CD14-positive monocyte (primary cell): ENCODE results near the gene DIDO1. TPM values are rescaled to one million over a fixed set of nuclear protein-coding genes. Genes with fewer than 3 reads are reported as not detected.

Experiments
- DNase-seq, 3 donors: peaks; one replicate each; pipeline ENCODE4 v3.0.0-alpha.2; 2011 to 2022
- H2AFZ ChIP-seq: 2 replicates; pipeline ENCODE4 v1.6.0; 2012; ENCODE audit warnings: mild to moderate bottlenecking, low read depth, low read length, inconsistent platforms; ENCODE audit not compliant: insufficient read depth, poor library complexity, severe bottlenecking
- H3K27ac ChIP-seq, 2 donors: 1 replicate in 1 of 2; 2 replicates in 1 of 2; pipeline ENCODE4 v1.5.1; 2012 to 2013; ENCODE audit warnings: low read length in 2 of 2, control low read depth in 1 of 2, inconsistent platforms in 1 of 2, low read depth in 1 of 2, mild to moderate bottlenecking in 1 of 2
- H3K27me3 ChIP-seq, 2 donors: one replicate each; pipeline versions ENCODE4 v1.6.0 to v1.6.1; 2011 to 2013; ENCODE audit warnings: low read length in 2 of 2; ENCODE audit not compliant: control insufficient read depth in 2 of 2, insufficient read depth in 2 of 2
- H3K36me3 ChIP-seq, 2 donors: replicated peaks in 1 of 2; 1 replicate in 1 of 2; 2 replicates in 1 of 2; pipeline versions ENCODE4 v1.5.1 to v1.6.1; 2012 to 2013; ENCODE audit warnings: low read length in 2 of 2, control low read depth in 1 of 2, inconsistent platforms in 1 of 2, mild to moderate bottlenecking in 1 of 2; ENCODE audit not compliant: insufficient read depth in 2 of 2, control insufficient read depth in 1 of 2
- H3K4me1 ChIP-seq, 2 donors: 1 replicate in 1 of 2; 2 replicates in 1 of 2; pipeline versions ENCODE4 v1.5.1 to v1.6.1; 2012 to 2013; ENCODE audit warnings: low read length in 2 of 2, control low read depth in 1 of 2, inconsistent platforms in 1 of 2, mild to moderate bottlenecking in 1 of 2, moderate library complexity in 1 of 2; ENCODE audit not compliant: insufficient read depth in 2 of 2, control insufficient read depth in 1 of 2
- H3K4me2 ChIP-seq: replicated peaks from 2 replicates; pipeline ENCODE3; 2012; ENCODE audit warnings: low read length, moderate library complexity, mild to moderate bottlenecking; ENCODE audit not compliant: poor library complexity, severe bottlenecking; ENCODE audit errors: extremely low read depth
- H3K4me3 ChIP-seq, 3 experiments: fragments of 200-600 bp in 1 of 3; sonication (generic) in 1 of 3; replicated peaks in 1 of 3; 1 replicate in 2 of 3; 2 replicates in 1 of 3; pipeline ENCODE4 v1.5.1; 2011 to 2013; ENCODE audit warnings: low read length in 3 of 3, mild to moderate bottlenecking in 3 of 3, control low read depth in 2 of 3, low read depth in 2 of 3, inconsistent platforms in 1 of 3, moderate library complexity in 1 of 3
- H3K79me2 ChIP-seq: 2 replicates; pipeline ENCODE4 v1.6.0; 2012; ENCODE audit warnings: mild to moderate bottlenecking, control low read depth, inconsistent platforms, low read length, moderate library complexity; ENCODE audit not compliant: insufficient read depth
- H3K9ac ChIP-seq: 2 replicates; pipeline ENCODE4 v1.6.0; 2017; ENCODE audit warnings: low read length, mild to moderate bottlenecking; ENCODE audit not compliant: insufficient read depth, poor library complexity, severe bottlenecking
- H3K9me3 ChIP-seq, 2 donors: replicated peaks in 1 of 2; 1 replicate in 1 of 2; 2 replicates in 1 of 2; pipeline versions ENCODE4 v1.5.1 to v1.6.1; 2012 to 2013; ENCODE audit warnings: low read length in 2 of 2, control low read depth in 1 of 2; ENCODE audit not compliant: control insufficient read depth in 1 of 2, insufficient read depth in 1 of 2
- H4K20me1 ChIP-seq: 2 replicates; pipeline ENCODE4 v1.6.0; 2012; ENCODE audit warnings: mild to moderate bottlenecking, low read length, control low read depth, moderate library complexity; ENCODE audit not compliant: insufficient read depth
- H3K27ac Mint-ChIP-seq, 7 donors: one replicate each; pipeline ENCODE4 v1.8.0; 2020; ENCODE audit warnings: mild to moderate bottlenecking in 7 of 7, mixed read lengths in 7 of 7, moderate library complexity in 6 of 7, inconsistent platforms in 2 of 7
- H3K27me3 Mint-ChIP-seq, 3 donors: one replicate each; pipeline ENCODE4 v1.8.0; 2021 to 2022; ENCODE audit warnings: low read depth in 3 of 3, mild to moderate bottlenecking in 3 of 3, mixed read lengths in 3 of 3, moderate library complexity in 3 of 3, inconsistent platforms in 1 of 3
- H3K36me3 Mint-ChIP-seq, 2 donors: one replicate each; pipeline ENCODE4 v1.8.0; 2020; ENCODE audit warnings: mixed read lengths in 2 of 2, inconsistent platforms in 1 of 2, mild to moderate bottlenecking in 1 of 2
- H3K4me1 Mint-ChIP-seq: one replicate; pipeline ENCODE4 v1.8.0; 2020; ENCODE audit warnings: mild to moderate bottlenecking, mixed read lengths
- H3K4me3 Mint-ChIP-seq, 2 donors: one replicate each; pipeline ENCODE4 v1.8.0; 2020; ENCODE audit warnings: mild to moderate bottlenecking in 2 of 2, mixed read lengths in 2 of 2, moderate library complexity in 1 of 2
- H3K9me3 Mint-ChIP-seq, 7 donors: one replicate each; pipeline ENCODE4 v1.8.0; 2020 to 2022; ENCODE audit warnings: mixed read lengths in 7 of 7, mild to moderate bottlenecking in 6 of 7, moderate library complexity in 6 of 7, inconsistent platforms in 2 of 7
- WGBS: methylation state at CpG from one replicate; pipeline ENCODE4 v1.1.5; 2013; ENCODE audit warnings: missing lambda C conversion rate; ENCODE audit not compliant: insufficient coverage; 5-methylcytosine and 5-hydroxymethylcytosine counted together
- intact Hi-C, 2 donors: fragments of 100-400 bp; cut with micrococcal nuclease; formaldehyde crosslinking; loops; one replicate each; pipeline versions ENCODE4 v1.15.0 to v1.15.1; 2023
- polyA plus RNA-seq, 3 donors: library from polyadenylated mRNA; depleted of rRNA in 1 of 3; unstranded in 2 of 3; stranded (reverse) in 1 of 3; fragments of 300-500 nt in 2 of 3; fragments of >200 nt in 1 of 3; fragmentation: Illumina TruSeq in 2 of 3; gene quantifications; 1 replicate in 2 of 3; 2 replicates in 1 of 3; pipeline ENCODE4 v1.2.3, GENCODE V29; 2012 to 2021
- TF ChIP-seq, protein P1 (sequence below): fragments of 200-600 bp; IDR thresholded peaks from one replicate; pipeline ENCODE4 v1.8.0; 2022; ENCODE audit warnings: antibody characterized with exemption, mild to moderate bottlenecking

The DIDO1 gene
- polyA plus RNA-seq, 3 donors: 8.5 to 23.8 (median 12.9) TPM

DNA sequence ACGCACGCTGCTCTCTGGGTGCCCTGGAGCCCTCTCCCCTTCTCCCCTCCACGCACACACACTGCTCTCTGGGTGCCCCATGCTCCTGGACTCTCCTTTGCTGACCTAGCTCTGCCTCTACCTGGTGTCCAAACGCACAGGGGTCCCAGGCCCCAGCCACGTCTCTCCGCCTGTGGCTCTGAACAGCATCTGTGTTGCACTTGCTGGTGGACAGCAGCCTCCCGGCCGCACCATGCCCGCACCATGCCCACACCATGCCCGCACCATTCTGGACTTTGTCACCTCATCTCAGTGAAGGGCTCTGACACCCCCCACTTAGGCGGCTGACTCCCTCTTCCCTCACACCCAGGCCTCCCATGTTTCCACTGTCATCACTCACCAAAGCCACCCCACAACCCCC, 86.5 kb downstream of the DIDO1 start:
- no peaks in the 10 kb centered on the region for H3K79me2 ChIP-seq
- intact Hi-C loops: no loop called here
- H3K4me3 ChIP-seq: no peak overlapping the region
- H3K9ac ChIP-seq: no peak overlapping the region
- H3K27ac ChIP-seq: no peak overlapping the region
- peaks cover 15 to 18% of the 10 kb centered on the region in 2 donors for H3K4me1 ChIP-seq
- TF ChIP-seq, protein P1, sequence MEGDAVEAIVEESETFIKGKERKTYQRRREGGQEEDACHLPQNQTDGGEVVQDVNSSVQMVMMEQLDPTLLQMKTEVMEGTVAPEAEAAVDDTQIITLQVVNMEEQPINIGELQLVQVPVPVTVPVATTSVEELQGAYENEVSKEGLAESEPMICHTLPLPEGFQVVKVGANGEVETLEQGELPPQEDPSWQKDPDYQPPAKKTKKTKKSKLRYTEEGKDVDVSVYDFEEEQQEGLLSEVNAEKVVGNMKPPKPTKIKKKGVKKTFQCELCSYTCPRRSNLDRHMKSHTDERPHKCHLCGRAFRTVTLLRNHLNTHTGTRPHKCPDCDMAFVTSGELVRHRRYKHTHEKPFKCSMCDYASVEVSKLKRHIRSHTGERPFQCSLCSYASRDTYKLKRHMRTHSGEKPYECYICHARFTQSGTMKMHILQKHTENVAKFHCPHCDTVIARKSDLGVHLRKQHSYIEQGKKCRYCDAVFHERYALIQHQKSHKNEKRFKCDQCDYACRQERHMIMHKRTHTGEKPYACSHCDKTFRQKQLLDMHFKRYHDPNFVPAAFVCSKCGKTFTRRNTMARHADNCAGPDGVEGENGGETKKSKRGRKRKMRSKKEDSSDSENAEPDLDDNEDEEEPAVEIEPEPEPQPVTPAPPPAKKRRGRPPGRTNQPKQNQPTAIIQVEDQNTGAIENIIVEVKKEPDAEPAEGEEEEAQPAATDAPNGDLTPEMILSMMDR: no peak
- H3K27ac Mint-ChIP-seq: peak overlapping the region in 1 of 7 donors; percentile 41
- peaks cover 19% of the 10 kb centered on the region for H3K4me1 Mint-ChIP-seq
- H3K36me3 ChIP-seq: peaks cover 0 to 3% of the 10 kb centered on the region in 2 donors
- peaks cover 3 to 10% of the 10 kb centered on the region in 2 donors for H3K36me3 Mint-ChIP-seq
- H4K20me1 ChIP-seq: no peaks in the 10 kb centered on the region
- H3K27me3 ChIP-seq: no peaks in the 10 kb centered on the region
- peaks cover 0 to 5% (median 0%) of the 10 kb centered on the region in 7 donors for H3K9me3 Mint-ChIP-seq
- H3K4me2 ChIP-seq: no peak overlapping the region
- peaks cover 3 to 5% (median 3%) of the 10 kb centered on the region in 3 donors for H3K27me3 Mint-ChIP-seq
- H2AFZ ChIP-seq: no peak overlapping the region
- H3K9me3 ChIP-seq: no peaks in the 10 kb centered on the region
- no peak overlapping the region for H3K4me3 Mint-ChIP-seq
- DNase-seq: no peak
- 98% methylated on average over 11 of the region's 11 CpGs for WGBS

DNA sequence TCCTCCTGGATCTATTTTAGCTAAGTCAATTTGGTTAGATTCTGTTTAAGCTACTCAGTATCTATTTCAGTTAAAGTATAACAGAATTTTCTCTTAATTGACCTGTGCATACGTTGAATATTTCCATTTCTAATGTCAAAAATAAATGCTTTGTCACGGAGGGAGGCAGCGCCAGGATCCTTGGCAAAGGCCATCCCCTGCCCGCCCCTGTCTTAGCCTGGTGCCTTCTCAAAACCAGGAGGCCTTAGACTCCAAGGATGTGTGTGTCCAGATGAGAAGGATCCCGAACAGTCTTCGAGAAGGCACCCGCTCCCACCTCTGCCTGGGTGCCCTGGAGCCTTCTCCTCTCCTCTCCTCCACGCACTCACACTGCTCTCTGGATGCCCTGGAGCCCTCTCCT, 87.0 kb downstream of the DIDO1 start:
- 100% methylated on average over 2 of the region's 8 CpGs for WGBS
- H3K27me3 ChIP-seq: no peaks in the 10 kb centered on the region
- H3K27me3 Mint-ChIP-seq: peaks cover 3% of the 10 kb centered on the region in 3 donors
- no peak overlapping the region for H3K4me3 Mint-ChIP-seq
- no peak overlapping the region for H3K27ac ChIP-seq
- intact Hi-C loops: no loop called here
- no peak overlapping the region for H3K4me3 ChIP-seq
- peaks cover 19% of the 10 kb centered on the region for H3K4me1 Mint-ChIP-seq
- H3K79me2 ChIP-seq: no peaks in the 10 kb centered on the region
- peaks cover 3 to 9% of the 10 kb centered on the region in 2 donors for H3K36me3 Mint-ChIP-seq
- TF ChIP-seq, protein P1: no peak
- no peak overlapping the region for H3K4me2 ChIP-seq
- no peak overlapping the region for H3K27ac Mint-ChIP-seq
- H3K4me1 ChIP-seq: peaks cover 15 to 18% of the 10 kb centered on the region in 2 donors
- H3K9me3 ChIP-seq: no peaks in the 10 kb centered on the region
- H2AFZ ChIP-seq: no peak overlapping the region
- no peak for DNase-seq
- H3K9me3 Mint-ChIP-seq: peaks cover 0 to 1% (median 0%) of the 10 kb centered on the region in 7 donors
- H4K20me1 ChIP-seq: no peaks in the 10 kb centered on the region
- no peak overlapping the region for H3K9ac ChIP-seq
- H3K36me3 ChIP-seq: peaks cover 0 to 3% of the 10 kb centered on the region in 2 donors
